ENCODE data around the gene PCBP2. TPM values are rescaled to one million over a fixed set of nuclear protein-coding genes. Genes with fewer than 3 reads are reported as not detected.

The PCBP2 gene
- 396 and 498 TPM in 2 replicates for total RNA-seq

GRCh38 chr12:53451661-53452158 lies at the start of gene PCBP2:
Gene PCBP2 (plus strand): TSS chr12:53452102. CDS start chr12:53454801, 2,699 bp downstream.

GRCh38 chr12:53423597-53423996 lies 28.3 kb upstream of the PCBP2 start, which contains the start of gene AMHR2:
Gene AMHR2 (plus strand): TSS chr12:53423855. CDS start chr12:53423935, 80 bp downstream.

GRCh38 chr12:53441040-53441833 lies 10.7 kb upstream of the PCBP2 start, which contains the start of gene PRR13:
Gene PRR13 (plus strand): TSS chr12:53441734. CDS start chr12:53442715, 981 bp downstream.

GRCh38 chr12:53499266-53500141 lies 47.6 kb downstream of the PCBP2 start, which contains the start of gene MAP3K12:
Gene MAP3K12 (minus strand): TSS chr12:53499458. CDS start chr12:53487391, 12,067 bp downstream.

GRCh38 chr12:53500776-53501614 lies 49.1 kb downstream of the PCBP2 start, which contains the start of gene TARBP2:
Gene TARBP2 (plus strand): TSS chr12:53501283. CDS start chr12:53501409, 126 bp downstream.

GRCh38 chr12:53506881-53507602 lies 55.1 kb downstream of the PCBP2 start, which contains the start of gene NPFF:
Gene NPFF (minus strand): TSS chr12:53507484. CDS start chr12:53507474, 10 bp downstream.

Small RNA genes within 50 kb of the gene (small RNA-seq; reads per million reads assigned to genes)
- gene AC023509.3: not detected

Other genes with a start within 250 kb of the PCBP2 start
- not detected in 2 replicates for gene ITGB7, start 244.9 kb upstream of the PCBP2 start, total RNA-seq
- 4.9 and 8.3 TPM in 2 replicates for gene RARG, start 219.9 kb upstream of the PCBP2 start, total RNA-seq
- gene ESPL1, start 183.8 kb upstream of the PCBP2 start, total RNA-seq: 14.6 and 29.3 TPM in 2 replicates
- 237 and 315 TPM in 2 replicates for gene PFDN5, start 156.6 kb upstream of the PCBP2 start, total RNA-seq
- gene MYG1, start 152.4 kb upstream of the PCBP2 start, total RNA-seq: 32.7 and 38.2 TPM in 2 replicates
- gene AAAS, start 130.5 kb upstream of the PCBP2 start, total RNA-seq: 48.4 and 56.0 TPM in 2 replicates
- not detected in 2 replicates for gene SP7, start 115.7 kb upstream of the PCBP2 start, total RNA-seq
- gene SP1, start 71.9 kb upstream of the PCBP2 start, total RNA-seq: 48.4 and 61.3 TPM in 2 replicates
- not detected in 2 replicates for gene AMHR2, start 28.2 kb upstream of the PCBP2 start, total RNA-seq
- gene PRR13, start 10.4 kb upstream of the PCBP2 start, total RNA-seq: 57.7 and 71.3 TPM in 2 replicates
- gene MAP3K12, start 47.4 kb downstream of the PCBP2 start, total RNA-seq: 26.3 and 26.9 TPM in 2 replicates
- 44.9 and 47.0 TPM in 2 replicates for gene TARBP2, start 49.2 kb downstream of the PCBP2 start, total RNA-seq
- gene NPFF, start 55.4 kb downstream of the PCBP2 start, total RNA-seq: not detected in 2 replicates
- gene ATF7, start 174.3 kb downstream of the PCBP2 start, total RNA-seq: 31.4 and 36.5 TPM in 2 replicates
- 118 and 162 TPM in 2 replicates for gene ATP5MC2, start 224.0 kb downstream of the PCBP2 start, total RNA-seq